Lung (tissue), 12 donors: ENCODE measurements around the gene PDGFD. TPM values are rescaled to one million over a fixed set of nuclear protein-coding genes. Genes with fewer than 3 reads are reported as not detected.
A peak's percentile ranks its signal among the peaks of the same experiment; 100 is the strongest.

Experiments used
- ATAC-seq: fragments of 200-7000 bp; cut with Tn5 transposase; one replicate; pipeline ENCODE4 v1.9.1; 2020; ENCODE audit warnings: moderate number of reproducible peaks; ENCODE audit not compliant: insufficient read depth, low FRiP score
- DNase-seq, 3 donors: peaks; one replicate each; pipeline ENCODE4 v3.0.0-alpha.2; 2013 to 2017
- H3K27ac ChIP-seq, 2 donors: one replicate each; pipeline ENCODE4 v1.5.1; 2013; ENCODE audit warnings: mild to moderate bottlenecking in 2 of 2, moderate library complexity in 2 of 2, control low read depth in 1 of 2, inconsistent platforms in 1 of 2, low read depth in 1 of 2, low read length in 1 of 2
- H3K27me3 ChIP-seq, 3 donors: one replicate each; pipeline ENCODE4 v1.5.1; 2013; ENCODE audit warnings: low read length in 2 of 3; ENCODE audit not compliant: control insufficient read depth in 3 of 3, insufficient read depth in 3 of 3
- H3K36me3 ChIP-seq, 4 donors: one replicate each; pipeline ENCODE4 v1.5.1; 2013; ENCODE audit warnings: low read length in 4 of 4, mild to moderate bottlenecking in 1 of 4, moderate library complexity in 1 of 4; ENCODE audit not compliant: control insufficient read depth in 4 of 4, insufficient read depth in 4 of 4
- H3K4me1 ChIP-seq, 5 donors: one replicate each; pipeline ENCODE4 v1.5.1; 2013; ENCODE audit warnings: low read length in 5 of 5, mild to moderate bottlenecking in 2 of 5, moderate library complexity in 1 of 5; ENCODE audit not compliant: control insufficient read depth in 5 of 5, insufficient read depth in 5 of 5
- H3K4me3 ChIP-seq: one replicate; pipeline ENCODE4 v1.5.1; 2013; ENCODE audit warnings: mild to moderate bottlenecking, control low read depth, moderate library complexity
- H3K9ac ChIP-seq, 2 donors: one replicate each; pipeline ENCODE4 v1.5.1; 2013; ENCODE audit warnings: low read length in 2 of 2, control low read depth in 1 of 2; ENCODE audit not compliant: insufficient read depth in 1 of 2
- H3K9me3 ChIP-seq, 4 donors: one replicate each; pipeline ENCODE4 v1.5.1; 2013; ENCODE audit warnings: low read length in 3 of 4, mild to moderate bottlenecking in 1 of 4, moderate library complexity in 1 of 4; ENCODE audit not compliant: control insufficient read depth in 4 of 4, insufficient read depth in 3 of 4
- WGBS, 2 donors: extraction: QIAGEN DNeasy Blood & Tissue Kit; methylation state at CpG; one replicate each; pipeline ENCODE4 v1.1.7; 2013; 5-methylcytosine and 5-hydroxymethylcytosine counted together
- polyA plus RNA-seq, 2 donors: library from polyadenylated mRNA; stranded (reverse); fragments of 200-250 nt; gene quantifications; one replicate each; pipeline ENCODE4 v1.2.1, GENCODE V29; 2013
- total RNA-seq, 2 donors: library from RNA; depleted of rRNA in 1 of 2; stranded (reverse); fragments of >200 nt in 1 of 2; gene quantifications; one replicate each; pipeline ENCODE4 v1.2.1, GENCODE V29; 2014 to 2021
- TF ChIP-seq, protein P1 (sequence below): IDR thresholded peaks from 2 replicates; pipeline ENCODE4 v1.5.1; 2012; ENCODE audit warnings: mild to moderate bottlenecking; ENCODE audit errors: control extremely low read depth, extremely low read depth
- donor health status: control.
- donor health status: control.
- donor health status: Bipolar disorder and iron deficiency.
- donor health status: healthy.
- donor health status: DM: yes; HTN: yes; CAD: no.

PDGFD gene
- total and polyA plus RNA-seq, 4 donors, result 0.71 to 10.6 (median 1.4) TPM

DNA sequence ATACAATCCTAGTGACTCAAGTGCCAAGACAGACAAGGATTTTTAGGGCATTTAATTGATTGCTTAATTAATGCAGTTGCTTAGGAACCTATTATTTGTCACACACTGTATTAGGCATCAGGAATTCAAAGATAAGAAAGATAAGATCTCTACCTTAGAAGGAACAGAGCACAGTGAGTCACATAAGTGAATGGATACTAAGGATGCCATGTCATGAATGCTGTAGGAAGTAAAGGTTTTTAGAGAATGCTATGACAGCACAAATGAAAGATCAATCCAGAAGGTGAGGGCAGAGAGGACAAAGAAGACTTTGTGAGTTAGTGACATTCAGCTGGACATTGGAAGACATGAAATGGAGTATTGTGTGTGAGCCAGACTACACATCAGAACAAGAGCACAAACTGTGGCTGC is 275.4 kb downstream of the PDGFD start:
- Histone ChIP-seq H3K4me3 (no peak overlapping the region), H3K4me1 (no peaks in the 10 kb centered on the region), H3K36me3 (no peaks in the 10 kb centered on the region), H3K27me3 (no peaks in the 10 kb centered on the region), H3K27ac (no peak overlapping the region), H3K9me3 (peaks cover 0 to 3% (median 1%) of the 10 kb centered on the region in 4 donors), H3K9ac (no peak overlapping the region)
- TF ChIP-seq, protein P1, sequence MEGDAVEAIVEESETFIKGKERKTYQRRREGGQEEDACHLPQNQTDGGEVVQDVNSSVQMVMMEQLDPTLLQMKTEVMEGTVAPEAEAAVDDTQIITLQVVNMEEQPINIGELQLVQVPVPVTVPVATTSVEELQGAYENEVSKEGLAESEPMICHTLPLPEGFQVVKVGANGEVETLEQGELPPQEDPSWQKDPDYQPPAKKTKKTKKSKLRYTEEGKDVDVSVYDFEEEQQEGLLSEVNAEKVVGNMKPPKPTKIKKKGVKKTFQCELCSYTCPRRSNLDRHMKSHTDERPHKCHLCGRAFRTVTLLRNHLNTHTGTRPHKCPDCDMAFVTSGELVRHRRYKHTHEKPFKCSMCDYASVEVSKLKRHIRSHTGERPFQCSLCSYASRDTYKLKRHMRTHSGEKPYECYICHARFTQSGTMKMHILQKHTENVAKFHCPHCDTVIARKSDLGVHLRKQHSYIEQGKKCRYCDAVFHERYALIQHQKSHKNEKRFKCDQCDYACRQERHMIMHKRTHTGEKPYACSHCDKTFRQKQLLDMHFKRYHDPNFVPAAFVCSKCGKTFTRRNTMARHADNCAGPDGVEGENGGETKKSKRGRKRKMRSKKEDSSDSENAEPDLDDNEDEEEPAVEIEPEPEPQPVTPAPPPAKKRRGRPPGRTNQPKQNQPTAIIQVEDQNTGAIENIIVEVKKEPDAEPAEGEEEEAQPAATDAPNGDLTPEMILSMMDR, result no peak
- ATAC-seq (no peak), DNase-seq (no peak)

- no peak for ATAC-seq
- no peaks in the 10 kb centered on the region for H3K36me3 ChIP-seq
- H3K27me3 ChIP-seq, result no peaks in the 10 kb centered on the region
- 40 to 74% methylated on average over 6 of the region's 6 CpGs for WGBS, 2 donors
- TF ChIP-seq, protein P1, result no peak
- H3K9ac ChIP-seq, result no peak overlapping the region
- H3K4me1 ChIP-seq, result no peaks in the 10 kb centered on the region
- peak in 2 of 3 donors; percentile 42 to 65 for DNase-seq
- no peak overlapping the region for H3K27ac ChIP-seq
- peaks cover 0 to 3% (median 1%) of the 10 kb centered on the region in 4 donors for H3K9me3 ChIP-seq
- no peak overlapping the region for H3K4me3 ChIP-seq
These were observed 276.8 kb downstream of the PDGFD start for GRCh38 chr11:103887001-103887658.

DNA sequence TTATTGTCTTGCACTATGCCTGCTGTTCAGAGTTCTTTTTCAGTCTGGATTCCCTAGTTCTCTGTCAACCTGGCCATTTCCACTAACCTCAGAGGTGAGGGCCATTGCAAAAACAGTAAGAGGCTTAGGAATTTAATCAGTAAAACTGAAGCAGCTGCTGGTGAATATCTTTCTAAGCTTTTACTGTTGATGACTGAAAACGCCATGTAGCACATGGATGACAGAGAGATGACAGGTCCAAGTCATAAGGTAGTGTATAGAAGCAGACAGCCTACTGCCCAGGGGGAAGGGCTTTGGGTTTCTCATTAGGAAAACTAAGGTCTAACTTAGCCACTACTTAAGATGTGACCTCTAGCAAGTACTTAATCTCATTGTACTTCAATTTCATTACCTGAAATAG is 280.1 kb downstream of the PDGFD start:
- TF ChIP-seq, protein P1, result no peak
- Histone ChIP-seq H3K9me3 (no peaks in the 10 kb centered on the region), H3K4me1 (no peaks in the 10 kb centered on the region), H3K36me3 (no peaks in the 10 kb centered on the region), H3K9ac (no peak overlapping the region), H3K27me3 (no peaks in the 10 kb centered on the region), H3K4me3 (no peak overlapping the region), H3K27ac (no peak overlapping the region)
- DNase-seq (no peak), ATAC-seq (no peak)
- 79 to 81% methylated on average over 1 of the region's 1 CpG for WGBS, 2 donors

GRCh38 chr11:103883291-103883690 is 280.7 kb downstream of the PDGFD start:
- no peak overlapping the region for H3K4me3 ChIP-seq
- DNase-seq (no peak), ATAC-seq (no peak)
- no peaks in the 10 kb centered on the region for H3K36me3 ChIP-seq
- no peak overlapping the region for H3K9ac ChIP-seq
- TF ChIP-seq, protein P1, result no peak
- no peaks in the 10 kb centered on the region for H3K4me1 ChIP-seq
- H3K27ac ChIP-seq, result no peak overlapping the region
- 93 to 98% methylated on average over 2 of the region's 2 CpGs for WGBS, 2 donors
- H3K27me3 ChIP-seq, result no peaks in the 10 kb centered on the region
- H3K9me3 ChIP-seq, result no peaks in the 10 kb centered on the region
